ENCODE measurements around the gene MAD2L2.

Gene MAD2L2

GRCh38 chr1:11684070-11684469 is 3.1 kb upstream of the MAD2L2 start:
- DNase-seq (ENCODE audit: low spot score) (no peak), FAIRE-seq (no peak)

- FAIRE-seq, result no peak
These were observed 1.9 kb upstream of the MAD2L2 start for GRCh38 chr1:11682799-11683198.

GRCh38 chr1:11682287-11682771 is 1.4 kb upstream of the MAD2L2 start:
- FAIRE-seq (no peak), DNase-seq (ENCODE audit: low spot score) (no peak)

More at GRCh38 chr1:11682799-11683198, 1.9 kb upstream of the MAD2L2 start:
- no peak for DNase-seq (ENCODE audit: low spot score)

GRCh38 chr1:11680270-11681070 is 478 bp downstream of the MAD2L2 start:
- no peak for FAIRE-seq
- no peak for DNase-seq (ENCODE audit: low spot score)

GRCh38 chr1:11678442-11678841 is 2.5 kb downstream of the MAD2L2 start:
- FAIRE-seq, result no peak
- no peak for DNase-seq (ENCODE audit: low spot score)

GRCh38 chr1:11676386-11677103 is 4.4 kb downstream of the MAD2L2 start:
- DNase-seq (ENCODE audit: low spot score), result no peak

GRCh38 chr1:11675325-11675724 is 5.6 kb downstream of the MAD2L2 start:
- FAIRE-seq (no peak), DNase-seq (ENCODE audit: low spot score) (no peak)

More at GRCh38 chr1:11676386-11677103, 4.4 kb downstream of the MAD2L2 start:
- no peak for FAIRE-seq

GRCh38 chr1:11674488-11674887 is 6.5 kb downstream of the MAD2L2 start:
- DNase-seq (ENCODE audit: low spot score) (no peak), FAIRE-seq (no peak)

GRCh38 chr1:11673089-11673769 is 7.7 kb downstream of the MAD2L2 start:
- DNase-seq (ENCODE audit: low spot score) (no peak), FAIRE-seq (no peak)

GRCh38 chr1:11671544-11672286 is 9.2 kb downstream of the MAD2L2 start:
- DNase-seq (ENCODE audit: low spot score), result no peak
- no peak for FAIRE-seq

GRCh38 chr1:11671205-11671543 is 9.8 kb downstream of the MAD2L2 start:
- no peak for DNase-seq (ENCODE audit: low spot score)
- FAIRE-seq, result no peak

GRCh38 chr1:11670747-11671146 is 10.2 kb downstream of the MAD2L2 start:
- no peak for FAIRE-seq
- no peak for DNase-seq (ENCODE audit: low spot score)

- DNase-seq (ENCODE audit: low spot score) (no peak), FAIRE-seq (no peak)
These were observed 12.4 kb downstream of the MAD2L2 start for GRCh38 chr1:11668516-11668915.

- DNase-seq (ENCODE audit: low spot score) (no peak), FAIRE-seq (no peak)
These were observed 16.4 kb downstream of the MAD2L2 start for GRCh38 chr1:11664336-11665065.

- no peak for FAIRE-seq
- no peak for DNase-seq (ENCODE audit: low spot score)
These were observed 19.8 kb downstream of the MAD2L2 start for GRCh38 chr1:11661103-11661502.

GRCh38 chr1:11659748-11660147 is 21.2 kb downstream of the MAD2L2 start:
- no peak for FAIRE-seq
- no peak for DNase-seq (ENCODE audit: low spot score)

GRCh38 chr1:11658542-11658941 is 22.4 kb downstream of the MAD2L2 start:
- FAIRE-seq (no peak), DNase-seq (ENCODE audit: low spot score) (no peak)

- FAIRE-seq (no peak), DNase-seq (ENCODE audit: low spot score) (no peak)
These were observed 23.3 kb downstream of the MAD2L2 start for GRCh38 chr1:11657654-11658053.

- no peak for FAIRE-seq
- DNase-seq (ENCODE audit: low spot score), result no peak
These were observed 25.8 kb downstream of the MAD2L2 start for GRCh38 chr1:11654939-11655808.
